Neural progenitor cell (in vitro differentiated cells): Measurements from ENCODE around the gene SDK1.

Experiments used
- EZH2 ChIP-seq: fragments of 200-600 bp; sonication (generic); IDR thresholded peaks from 2 replicates; pipeline ENCODE4 v1.6.1; 2017; ENCODE audit warnings: antibody characterized with exemption, mild to moderate bottlenecking, moderate library complexity
- EZH2phosphoT487 ChIP-seq: fragments of 200-600 bp; sonication (generic); IDR thresholded peaks from 2 replicates; pipeline ENCODE4 v1.6.1; 2017; ENCODE audit warnings: antibody characterized with exemption
- TF ChIP-seq, protein P1 (sequence below): fragments of 200-600 bp; sonication (generic); IDR thresholded peaks from 2 replicates; pipeline ENCODE4 v1.5.1; 2017; ENCODE audit warnings: antibody characterized with exemption, mild to moderate bottlenecking

DNA sequence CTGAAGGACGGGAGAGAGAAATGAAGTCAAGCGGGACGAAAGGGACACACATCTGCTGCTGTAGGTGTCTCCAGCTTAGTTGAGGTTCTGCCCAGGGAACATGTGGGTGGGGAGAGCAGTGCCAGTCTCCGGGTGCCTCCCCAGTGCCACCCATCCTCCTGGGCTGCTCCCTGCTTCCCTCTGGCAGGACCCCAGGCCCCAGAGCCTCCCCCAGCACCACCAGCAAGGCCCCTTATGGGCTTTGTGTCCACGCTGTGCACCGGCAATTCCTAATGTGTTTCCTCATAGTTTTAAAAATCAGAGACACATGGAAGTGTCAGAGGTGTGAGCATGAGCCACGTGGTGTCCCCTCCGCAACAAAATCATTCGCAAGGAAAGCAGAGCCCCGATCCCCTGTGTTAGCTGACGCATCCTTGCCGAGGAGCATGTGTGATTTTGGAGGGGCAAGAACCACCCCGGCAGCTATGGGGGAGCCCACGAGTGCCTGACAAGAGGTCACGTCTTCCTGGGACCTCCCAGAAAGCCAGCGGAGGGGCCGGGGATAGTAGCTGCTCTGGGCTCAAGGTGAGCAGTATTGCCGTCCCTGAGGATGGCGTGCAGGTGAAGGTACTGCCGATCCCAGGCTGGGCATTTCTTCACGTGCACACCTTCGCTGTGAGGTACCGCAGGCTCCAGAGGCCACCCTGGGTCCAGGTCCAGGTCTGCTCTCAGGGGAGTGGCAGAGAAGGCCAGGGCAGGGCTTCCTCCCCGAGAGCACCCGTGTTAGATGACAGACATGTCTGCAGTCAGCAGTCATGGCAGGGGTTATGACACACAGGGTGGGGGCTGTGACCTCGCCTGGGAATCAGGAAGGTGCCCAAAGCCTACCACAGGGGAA lies 932.8 kb downstream of the SDK1 start:
- TF ChIP-seq, protein P1, sequence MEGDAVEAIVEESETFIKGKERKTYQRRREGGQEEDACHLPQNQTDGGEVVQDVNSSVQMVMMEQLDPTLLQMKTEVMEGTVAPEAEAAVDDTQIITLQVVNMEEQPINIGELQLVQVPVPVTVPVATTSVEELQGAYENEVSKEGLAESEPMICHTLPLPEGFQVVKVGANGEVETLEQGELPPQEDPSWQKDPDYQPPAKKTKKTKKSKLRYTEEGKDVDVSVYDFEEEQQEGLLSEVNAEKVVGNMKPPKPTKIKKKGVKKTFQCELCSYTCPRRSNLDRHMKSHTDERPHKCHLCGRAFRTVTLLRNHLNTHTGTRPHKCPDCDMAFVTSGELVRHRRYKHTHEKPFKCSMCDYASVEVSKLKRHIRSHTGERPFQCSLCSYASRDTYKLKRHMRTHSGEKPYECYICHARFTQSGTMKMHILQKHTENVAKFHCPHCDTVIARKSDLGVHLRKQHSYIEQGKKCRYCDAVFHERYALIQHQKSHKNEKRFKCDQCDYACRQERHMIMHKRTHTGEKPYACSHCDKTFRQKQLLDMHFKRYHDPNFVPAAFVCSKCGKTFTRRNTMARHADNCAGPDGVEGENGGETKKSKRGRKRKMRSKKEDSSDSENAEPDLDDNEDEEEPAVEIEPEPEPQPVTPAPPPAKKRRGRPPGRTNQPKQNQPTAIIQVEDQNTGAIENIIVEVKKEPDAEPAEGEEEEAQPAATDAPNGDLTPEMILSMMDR, result no peak
- no peak for TF ChIP-seq EZH2phosphoT487
- TF ChIP-seq EZH2, result no peak
